Upper lobe of left lung (tissue), 6 donors: ENCODE measurements around the gene PROSER1. TPM values are rescaled to one million over a fixed set of nuclear protein-coding genes. Genes with fewer than 3 reads are reported as not detected.
A peak's percentile ranks its signal among the peaks of the same experiment; 100 is the strongest.

Experiments used
- ATAC-seq, 2 donors: fragments of 200-7000 bp; cut with Tn5 transposase; one replicate each; pipeline ENCODE4 v1.9.1; 2022; ENCODE audit warnings: mild to moderate bottlenecking in 2 of 2, moderate library complexity in 2 of 2; ENCODE audit not compliant: low FRiP score in 2 of 2
- DNase-seq, 2 donors: peaks; one replicate each; pipeline ENCODE4 v3.0.0-alpha.2; 2019 to 2020
- H3K27ac ChIP-seq, 4 donors: fragments of 200-600 bp; sonication (generic); one replicate each; pipeline ENCODE4 v1.5.1; 2016 to 2019
- H3K27me3 ChIP-seq, 4 donors: fragments of 200-600 bp; sonication (generic); one replicate each; pipeline ENCODE4 v1.5.1; 2017 to 2019
- H3K36me3 ChIP-seq, 4 donors: fragments of 200-600 bp; sonication (generic); one replicate each; pipeline ENCODE4 v1.5.1; 2016 to 2019
- H3K4me1 ChIP-seq, 4 donors: fragments of 200-600 bp; sonication (generic); one replicate each; pipeline ENCODE4 v1.5.1; 2018 to 2019
- H3K4me3 ChIP-seq, 4 donors: fragments of 200-600 bp; sonication (generic); one replicate each; pipeline ENCODE4 v1.5.1; 2017 to 2019; ENCODE audit warnings: mild to moderate bottlenecking in 2 of 4, moderate library complexity in 1 of 4
- H3K9me3 ChIP-seq, 4 donors: fragments of 200-600 bp; sonication (generic); one replicate each; pipeline ENCODE4 v1.5.1; 2018 to 2019
- EP300 ChIP-seq, 4 donors: sonication (generic); formaldehyde crosslinking; IDR thresholded peaks; one replicate each; pipeline ENCODE4 v1.5.1; 2017; ENCODE audit warnings: antibody characterized with exemption in 4 of 4, control low read depth in 2 of 4
- POLR2A ChIP-seq, 4 donors: fragments of 450-650 bp; IDR thresholded peaks; one replicate each; pipeline ENCODE4 v1.5.1; 2016 to 2017; ENCODE audit warnings: antibody characterized with exemption in 4 of 4, mild to moderate bottlenecking in 2 of 4
- POLR2AphosphoS5 ChIP-seq, 2 donors: sonication (generic); formaldehyde crosslinking; IDR thresholded peaks; one replicate each; pipeline ENCODE4 v1.5.1; 2017; ENCODE audit warnings: antibody characterized with exemption in 2 of 2
- WGBS, 2 donors: methylation state at CpG; one replicate each; pipeline ENCODE4 v1.1.5; 2017 to 2018; 5-methylcytosine and 5-hydroxymethylcytosine counted together
- total RNA-seq, 6 donors: library from RNA; depleted of rRNA in 4 of 6; stranded (reverse); fragments of >200 nt in 4 of 6; gene quantifications; one replicate each; pipeline versions ENCODE4 v1.1.0 to v1.2.1, GENCODE V29; 2016 to 2021
- TF ChIP-seq, protein P1 (sequence below), 6 experiments: fragments of 450-650 bp in 4 of 6; fragments of 200-600 bp in 2 of 6; sonication (generic) in 2 of 6; IDR thresholded peaks; one replicate each; pipeline ENCODE4 v1.5.1; 2016 to 2019; ENCODE audit warnings: antibody characterized with exemption in 6 of 6
- donor health status: DM: no; HTN: no; CAD: no; lungs with moderate emphysema.
- donor health status: DM: no; HTN: yes; CAD: no; lungs with severe emphysema.

Gene PROSER1
- total RNA-seq, 6 donors from 2014 or later = 10.5 to 59.5 (median 28.4) TPM

GRCh38 chr13:39058040-39058439 lies 20.2 kb upstream of the PROSER1 start:
- Histone ChIP-seq H3K9me3 (no peaks in the 10 kb centered on the region), H3K27me3 (no peaks in the 10 kb centered on the region), H3K27ac (no peak overlapping the region), H3K4me3 (no peak overlapping the region), H3K36me3 (peaks cover 0 to 10% (median 0%) of the 10 kb centered on the region in 4 donors), H3K4me1 (no peaks in the 10 kb centered on the region)
- TF ChIP-seq POLR2A (IDR thresholded peaks at IDR 0.05) (no peak), POLR2AphosphoS5 (IDR thresholded peaks at IDR 0.05) (no peak), EP300 (IDR thresholded peaks at IDR 0.05) (no peak)
- TF ChIP-seq, protein P1, sequence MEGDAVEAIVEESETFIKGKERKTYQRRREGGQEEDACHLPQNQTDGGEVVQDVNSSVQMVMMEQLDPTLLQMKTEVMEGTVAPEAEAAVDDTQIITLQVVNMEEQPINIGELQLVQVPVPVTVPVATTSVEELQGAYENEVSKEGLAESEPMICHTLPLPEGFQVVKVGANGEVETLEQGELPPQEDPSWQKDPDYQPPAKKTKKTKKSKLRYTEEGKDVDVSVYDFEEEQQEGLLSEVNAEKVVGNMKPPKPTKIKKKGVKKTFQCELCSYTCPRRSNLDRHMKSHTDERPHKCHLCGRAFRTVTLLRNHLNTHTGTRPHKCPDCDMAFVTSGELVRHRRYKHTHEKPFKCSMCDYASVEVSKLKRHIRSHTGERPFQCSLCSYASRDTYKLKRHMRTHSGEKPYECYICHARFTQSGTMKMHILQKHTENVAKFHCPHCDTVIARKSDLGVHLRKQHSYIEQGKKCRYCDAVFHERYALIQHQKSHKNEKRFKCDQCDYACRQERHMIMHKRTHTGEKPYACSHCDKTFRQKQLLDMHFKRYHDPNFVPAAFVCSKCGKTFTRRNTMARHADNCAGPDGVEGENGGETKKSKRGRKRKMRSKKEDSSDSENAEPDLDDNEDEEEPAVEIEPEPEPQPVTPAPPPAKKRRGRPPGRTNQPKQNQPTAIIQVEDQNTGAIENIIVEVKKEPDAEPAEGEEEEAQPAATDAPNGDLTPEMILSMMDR (IDR thresholded peaks at IDR 0.05) = no peak
- DNase-seq (no peak), ATAC-seq (no peak)

DNA sequence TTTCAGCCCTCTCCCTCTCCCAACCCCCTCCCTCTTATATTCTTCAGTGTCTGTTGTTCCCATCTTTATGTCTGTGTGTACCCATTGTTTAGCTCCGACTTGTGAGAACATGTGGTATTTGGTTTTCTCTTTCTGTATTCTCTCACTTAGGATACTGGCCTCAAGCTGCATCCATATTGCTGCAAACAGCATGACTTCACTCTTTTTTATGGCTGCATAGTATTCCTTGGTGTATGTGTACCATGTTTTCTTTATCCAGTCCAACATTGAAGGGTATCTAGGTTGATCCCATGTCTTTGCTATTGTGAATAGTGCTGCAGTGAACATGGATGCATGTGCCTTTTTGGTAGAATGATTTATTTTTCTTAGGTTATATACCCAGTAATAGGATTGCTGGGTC lies 18.1 kb upstream of the PROSER1 start:
- Histone ChIP-seq H3K9me3 (no peaks in the 10 kb centered on the region), H3K36me3 (peaks cover 0 to 10% (median 0%) of the 10 kb centered on the region in 4 donors), H3K27me3 (no peaks in the 10 kb centered on the region), H3K4me1 (no peaks in the 10 kb centered on the region), H3K27ac (no peak overlapping the region), H3K4me3 (no peak overlapping the region)
- no peak for DNase-seq
- no peak for TF ChIP-seq EP300 (IDR thresholded peaks at IDR 0.05)
- TF ChIP-seq, protein P1 (IDR thresholded peaks at IDR 0.05) = no peak
- no peak for TF ChIP-seq POLR2A (IDR thresholded peaks at IDR 0.05)
- no peak for TF ChIP-seq POLR2AphosphoS5 (IDR thresholded peaks at IDR 0.05)
- no peak for ATAC-seq
- 100% methylated on average over 1 of the region's 1 CpG for WGBS, 2 donors

GRCh38 chr13:39054112-39054511 lies 16.2 kb upstream of the PROSER1 start:
- DNase-seq (no peak), ATAC-seq (no peak)
- H3K36me3 ChIP-seq = peaks cover 0 to 10% (median 0%) of the 10 kb centered on the region in 4 donors
- TF ChIP-seq POLR2A (IDR thresholded peaks at IDR 0.05) (no peak), POLR2AphosphoS5 (IDR thresholded peaks at IDR 0.05) (no peak), EP300 (IDR thresholded peaks at IDR 0.05) (no peak)
- TF ChIP-seq, protein P1 (IDR thresholded peaks at IDR 0.05) = no peak
- no peaks in the 10 kb centered on the region for H3K9me3 ChIP-seq
- H3K4me1 ChIP-seq = no peaks in the 10 kb centered on the region
- no peak overlapping the region for H3K4me3 ChIP-seq
- no peaks in the 10 kb centered on the region for H3K27me3 ChIP-seq
- no peak overlapping the region for H3K27ac ChIP-seq
- WGBS, 2 donors = 75 to 78% methylated on average over 3 of the region's 3 CpGs

GRCh38 chr13:39052944-39053343 lies 15.1 kb upstream of the PROSER1 start:
- DNase-seq (no peak), ATAC-seq (no peak)
- Histone ChIP-seq H3K4me3 (no peak overlapping the region), H3K27ac (no peak overlapping the region), H3K9me3 (no peaks in the 10 kb centered on the region), H3K4me1 (no peaks in the 10 kb centered on the region), H3K36me3 (peaks cover 0 to 10% (median 0%) of the 10 kb centered on the region in 4 donors), H3K27me3 (no peaks in the 10 kb centered on the region)
- TF ChIP-seq POLR2AphosphoS5 (IDR thresholded peaks at IDR 0.05) (no peak), EP300 (IDR thresholded peaks at IDR 0.05) (no peak), POLR2A (IDR thresholded peaks at IDR 0.05) (no peak)
- TF ChIP-seq, protein P1 (IDR thresholded peaks at IDR 0.05) = no peak
- 79 to 85% methylated on average over 6 of the region's 6 CpGs for WGBS, 2 donors

DNA sequence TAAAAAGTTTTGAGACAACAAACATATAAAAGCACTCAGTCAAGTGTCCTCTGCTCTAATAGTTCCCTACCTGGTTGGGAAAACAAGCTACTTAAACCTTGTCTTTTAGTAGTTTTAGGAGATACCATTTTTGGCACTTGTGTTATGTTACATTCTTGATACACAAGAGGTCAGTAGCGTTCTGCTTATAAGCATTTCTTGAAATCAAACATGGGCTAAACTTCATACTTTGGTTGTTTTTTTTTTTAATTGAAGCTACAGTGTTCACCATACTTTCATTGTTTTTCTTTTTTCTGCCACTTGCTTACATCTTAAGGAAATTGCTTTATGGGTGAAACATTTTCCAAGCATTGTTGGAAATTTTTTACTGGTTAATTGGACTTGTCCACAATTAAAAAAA lies 13.3 kb upstream of the PROSER1 start:
- Histone ChIP-seq H3K4me1 (no peaks in the 10 kb centered on the region), H3K4me3 (no peak overlapping the region), H3K36me3 (peaks cover 0 to 10% (median 0%) of the 10 kb centered on the region in 4 donors), H3K9me3 (no peaks in the 10 kb centered on the region), H3K27me3 (no peaks in the 10 kb centered on the region), H3K27ac (no peak overlapping the region)
- TF ChIP-seq POLR2A (IDR thresholded peaks at IDR 0.05) (no peak), EP300 (IDR thresholded peaks at IDR 0.05) (no peak), POLR2AphosphoS5 (IDR thresholded peaks at IDR 0.05) (no peak)
- TF ChIP-seq, protein P1 (IDR thresholded peaks at IDR 0.05) = peak in 2 of 6 experiments; percentile 24 to 33
- ATAC-seq (no peak), DNase-seq (no peak)
- WGBS, 2 donors = 30 to 42% methylated on average over 1 of the region's 1 CpG
